ENCODE data around the gene LRGUK.
A peak's percentile ranks its signal among the peaks of the same experiment; 100 is the strongest.

The LRGUK gene

DNA sequence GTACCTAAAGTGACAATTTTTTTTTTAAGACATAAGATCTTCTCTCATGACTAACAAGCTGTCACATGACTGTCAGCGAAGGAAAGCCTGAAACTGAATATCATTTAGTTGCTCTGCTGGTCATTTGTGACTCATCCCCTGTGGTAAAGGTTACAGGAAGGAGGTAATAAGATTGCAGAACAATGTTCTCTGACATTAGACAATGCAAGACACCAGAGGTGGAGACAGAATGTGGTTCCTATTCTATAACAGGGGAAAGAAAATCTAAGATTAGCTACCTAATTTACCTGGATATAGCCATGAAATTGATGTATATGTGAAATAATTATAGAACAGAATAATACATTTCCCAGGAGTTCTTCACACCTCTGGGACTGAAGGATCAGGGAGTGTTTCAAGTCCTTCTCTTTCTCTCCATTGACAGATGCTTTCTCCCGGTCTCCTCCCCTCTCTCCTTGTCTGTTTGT lies 47.7 kb downstream of the LRGUK start:
- no peak overlapping the region for H3K4me3 ChIP-seq (ENCODE audit: low read depth, low read length)
- TF ChIP-seq, protein P1, sequence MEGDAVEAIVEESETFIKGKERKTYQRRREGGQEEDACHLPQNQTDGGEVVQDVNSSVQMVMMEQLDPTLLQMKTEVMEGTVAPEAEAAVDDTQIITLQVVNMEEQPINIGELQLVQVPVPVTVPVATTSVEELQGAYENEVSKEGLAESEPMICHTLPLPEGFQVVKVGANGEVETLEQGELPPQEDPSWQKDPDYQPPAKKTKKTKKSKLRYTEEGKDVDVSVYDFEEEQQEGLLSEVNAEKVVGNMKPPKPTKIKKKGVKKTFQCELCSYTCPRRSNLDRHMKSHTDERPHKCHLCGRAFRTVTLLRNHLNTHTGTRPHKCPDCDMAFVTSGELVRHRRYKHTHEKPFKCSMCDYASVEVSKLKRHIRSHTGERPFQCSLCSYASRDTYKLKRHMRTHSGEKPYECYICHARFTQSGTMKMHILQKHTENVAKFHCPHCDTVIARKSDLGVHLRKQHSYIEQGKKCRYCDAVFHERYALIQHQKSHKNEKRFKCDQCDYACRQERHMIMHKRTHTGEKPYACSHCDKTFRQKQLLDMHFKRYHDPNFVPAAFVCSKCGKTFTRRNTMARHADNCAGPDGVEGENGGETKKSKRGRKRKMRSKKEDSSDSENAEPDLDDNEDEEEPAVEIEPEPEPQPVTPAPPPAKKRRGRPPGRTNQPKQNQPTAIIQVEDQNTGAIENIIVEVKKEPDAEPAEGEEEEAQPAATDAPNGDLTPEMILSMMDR (IDR thresholded peaks at IDR 0.05; ENCODE audit: insufficient read depth, low read depth, low read length, missing control alignments): no peak
- peak; percentile 50 for DNase-seq (ENCODE audit: low read depth)

DNA sequence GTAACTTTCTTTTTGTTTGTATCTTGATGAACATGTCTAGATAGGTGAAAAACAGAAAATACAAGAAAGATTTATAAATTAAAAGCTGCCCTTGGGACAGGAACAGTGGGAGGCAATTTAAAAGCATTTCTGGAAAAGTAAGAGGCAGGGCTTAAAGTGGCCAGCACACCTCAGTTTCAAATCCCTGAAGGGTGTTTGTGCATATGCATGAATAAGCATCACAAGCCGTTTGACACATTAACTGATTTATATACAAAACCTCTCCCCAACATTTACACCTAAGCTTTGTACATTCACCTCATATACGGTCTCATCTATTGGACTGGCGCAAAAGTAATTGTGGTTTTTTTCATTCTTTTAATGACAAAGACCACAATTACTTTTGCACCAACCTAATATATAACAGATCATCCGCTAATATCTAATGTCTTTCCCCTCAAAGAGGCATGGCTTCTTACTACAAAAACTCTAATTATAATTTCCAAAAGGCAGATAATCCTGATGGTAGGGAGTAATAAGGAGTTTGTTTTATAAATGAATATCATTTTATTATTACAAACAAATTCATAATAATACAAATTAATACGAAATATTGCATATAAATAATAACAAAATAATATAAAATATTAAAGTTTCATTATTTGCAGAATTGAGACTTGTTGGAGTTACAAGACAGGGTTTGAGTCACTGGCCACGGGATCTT lies 48.3 kb downstream of the LRGUK start:
- TF ChIP-seq, protein P1 (IDR thresholded peaks at IDR 0.05; ENCODE audit: insufficient read depth, low read depth, low read length, missing control alignments): no peak
- H3K4me3 ChIP-seq (ENCODE audit: low read depth, low read length): no peak overlapping the region
- DNase-seq (ENCODE audit: low read depth): no peak

DNA sequence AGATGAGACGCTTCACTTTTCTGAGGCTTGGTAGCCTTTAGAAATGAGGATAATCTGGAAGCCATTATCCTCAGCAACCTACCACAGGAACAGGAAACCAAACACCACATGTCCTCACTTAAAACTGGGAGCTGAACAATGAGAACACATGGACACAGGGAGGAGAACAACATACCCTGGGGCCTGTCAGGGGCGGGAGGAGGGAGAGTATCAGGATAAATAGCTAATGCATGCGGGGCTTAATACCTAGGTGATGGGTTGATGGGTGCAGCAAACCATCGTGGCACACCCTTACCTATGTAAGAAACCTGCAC lies 48.9 kb downstream of the LRGUK start:
- no peak for DNase-seq (ENCODE audit: low read depth)
- TF ChIP-seq, protein P1 (IDR thresholded peaks at IDR 0.05; ENCODE audit: insufficient read depth, low read depth, low read length, missing control alignments): no peak
- no peak overlapping the region for H3K4me3 ChIP-seq (ENCODE audit: low read depth, low read length)

DNA sequence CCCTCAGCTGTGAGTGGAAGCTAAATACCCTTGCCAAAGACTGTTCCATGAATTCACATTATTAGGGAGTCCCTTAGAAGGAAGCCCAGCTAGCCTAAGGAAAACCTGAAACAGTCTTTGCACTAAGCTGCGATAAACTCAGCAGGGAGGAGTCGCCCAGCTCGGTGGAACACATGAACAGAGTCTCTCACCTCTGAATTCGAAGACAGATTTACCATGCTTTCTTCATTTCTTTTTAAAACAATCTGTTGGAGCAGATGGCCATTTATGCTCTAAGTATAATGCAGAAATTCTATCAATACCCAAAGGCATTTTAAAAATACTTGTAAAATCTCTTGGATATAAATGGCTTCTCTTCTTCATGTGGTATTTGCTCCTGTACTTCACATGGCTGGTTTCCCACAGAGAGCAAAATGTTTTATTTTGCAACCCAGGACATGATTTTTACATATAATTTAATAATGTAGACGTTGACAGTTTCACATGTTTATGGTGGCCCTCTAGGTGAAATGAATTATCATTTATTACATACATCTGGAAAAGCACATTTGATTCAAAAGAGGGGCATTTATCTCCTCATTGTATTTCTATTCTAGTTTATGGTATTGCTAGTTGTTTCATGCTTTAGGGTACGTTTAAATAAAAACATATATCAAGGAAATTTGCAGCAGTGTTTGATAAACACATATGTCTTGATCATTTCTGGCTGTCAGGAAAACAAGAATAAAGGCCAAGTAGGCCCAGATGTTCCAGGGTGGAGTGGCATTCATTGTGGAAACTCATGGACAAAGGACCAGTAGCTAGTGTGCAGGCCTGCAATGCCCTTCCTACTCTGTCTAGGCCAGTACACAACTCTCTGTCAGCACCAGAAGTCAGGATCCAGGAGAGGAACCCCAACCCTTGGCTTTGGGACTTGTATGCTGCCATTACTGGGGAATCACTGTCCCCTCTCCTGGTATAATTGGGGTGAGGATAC lies 52.2 kb downstream of the LRGUK start:
- DNase-seq (ENCODE audit: low read depth): no peak
- TF ChIP-seq, protein P1 (IDR thresholded peaks at IDR 0.05; ENCODE audit: insufficient read depth, low read depth, low read length, missing control alignments): no peak
- no peak overlapping the region for H3K4me3 ChIP-seq (ENCODE audit: low read depth, low read length)

DNA sequence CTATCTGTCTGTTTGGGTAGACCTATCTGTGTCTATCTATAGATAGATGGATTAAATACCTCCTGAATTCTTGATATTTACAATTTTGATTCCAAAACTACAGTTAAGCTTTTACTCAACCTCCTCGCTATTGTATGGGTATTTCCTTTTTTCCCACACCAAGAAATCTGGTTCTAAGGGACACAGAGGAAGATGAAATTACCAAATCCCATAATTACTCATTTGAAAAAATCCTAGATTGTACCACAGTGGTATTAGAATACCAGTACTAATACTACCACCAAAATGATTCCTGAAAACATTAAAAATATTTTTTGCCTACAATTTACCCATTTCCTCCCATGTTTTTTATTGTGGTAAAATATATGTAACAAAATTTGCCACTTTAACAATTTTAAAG lies 53.2 kb downstream of the LRGUK start:
- DNase-seq (ENCODE audit: low read depth): no peak
- H3K4me3 ChIP-seq (ENCODE audit: low read depth, low read length): no peak overlapping the region
- TF ChIP-seq, protein P1 (IDR thresholded peaks at IDR 0.05; ENCODE audit: insufficient read depth, low read depth, low read length, missing control alignments): no peak

DNA sequence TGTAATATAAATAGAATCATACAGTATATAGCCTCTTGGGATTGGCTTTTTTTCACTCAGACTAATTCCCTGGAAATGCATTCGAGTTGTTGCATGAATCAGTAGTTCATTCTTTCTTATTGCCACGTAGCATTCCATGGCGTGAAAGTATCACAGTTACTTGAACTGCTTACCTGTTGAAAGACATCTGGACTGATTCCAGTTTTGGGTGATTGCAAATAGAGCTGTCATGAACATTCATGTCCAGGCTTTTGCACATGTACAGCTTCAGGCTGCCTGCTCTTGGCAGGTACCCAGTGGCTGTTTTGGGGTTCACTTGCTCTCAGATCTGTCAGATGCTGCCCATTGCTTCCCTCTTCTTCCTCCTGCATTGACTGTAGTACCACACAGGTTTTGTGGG lies 54.9 kb downstream of the LRGUK start:
- no peak for DNase-seq (ENCODE audit: low read depth)
- TF ChIP-seq, protein P1 (IDR thresholded peaks at IDR 0.05; ENCODE audit: insufficient read depth, low read depth, low read length, missing control alignments): no peak
- H3K4me3 ChIP-seq (ENCODE audit: low read depth, low read length): no peak overlapping the region

Data from GM12865 (cell line).